ENCODE results near the gene ZNF462.

ZNF462 gene

GRCh38 chr9:107005201-107005600, 142.2 kb downstream of the ZNF462 start:
- H3K27me3 Mint-ChIP-seq: no peaks in the 10 kb centered on the region
- H3K36me3 Mint-ChIP-seq: no peaks in the 10 kb centered on the region
- no peaks in the 10 kb centered on the region for H3K4me1 Mint-ChIP-seq (ENCODE audit: low read depth)
- H3K4me3 Mint-ChIP-seq: no peak overlapping the region
- H3K9me3 Mint-ChIP-seq (ENCODE audit: low read depth): no peaks in the 10 kb centered on the region
- no peak overlapping the region for H3K27ac Mint-ChIP-seq

GRCh38 chr9:107007402-107007801, 144.4 kb downstream of the ZNF462 start:
- no peaks in the 10 kb centered on the region for H3K36me3 Mint-ChIP-seq
- H3K9me3 Mint-ChIP-seq (ENCODE audit: low read depth): no peaks in the 10 kb centered on the region
- no peak overlapping the region for H3K27ac Mint-ChIP-seq
- no peaks in the 10 kb centered on the region for H3K4me1 Mint-ChIP-seq (ENCODE audit: low read depth)
- peaks cover 2% of the 10 kb centered on the region for H3K27me3 Mint-ChIP-seq
- no peak overlapping the region for H3K4me3 Mint-ChIP-seq

DNA sequence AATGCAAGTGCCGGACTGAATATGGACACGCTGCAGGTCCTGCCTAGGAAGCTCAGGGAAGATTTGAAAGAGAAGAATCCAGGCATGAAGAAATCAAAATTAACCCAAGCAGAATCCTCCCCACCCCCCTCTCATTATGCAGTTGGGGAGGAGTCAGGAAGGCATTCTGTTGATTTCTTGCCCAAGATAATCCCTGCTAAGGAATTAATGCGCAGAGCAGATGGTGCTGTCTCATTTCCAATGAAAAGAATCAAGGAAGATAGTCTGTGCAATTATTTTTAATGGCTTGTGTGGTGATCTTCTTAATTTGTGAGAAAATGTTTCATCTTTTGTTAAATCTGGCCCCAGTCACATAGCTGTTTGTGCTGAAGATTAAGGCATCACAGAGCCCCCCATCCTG, 145.0 kb downstream of the ZNF462 start:
- peaks cover 2% of the 10 kb centered on the region for H3K27me3 Mint-ChIP-seq
- no peaks in the 10 kb centered on the region for H3K36me3 Mint-ChIP-seq
- H3K9me3 Mint-ChIP-seq (ENCODE audit: low read depth): no peaks in the 10 kb centered on the region
- no peaks in the 10 kb centered on the region for H3K4me1 Mint-ChIP-seq (ENCODE audit: low read depth)
- no peak overlapping the region for H3K4me3 Mint-ChIP-seq
- no peak overlapping the region for H3K27ac Mint-ChIP-seq

DNA sequence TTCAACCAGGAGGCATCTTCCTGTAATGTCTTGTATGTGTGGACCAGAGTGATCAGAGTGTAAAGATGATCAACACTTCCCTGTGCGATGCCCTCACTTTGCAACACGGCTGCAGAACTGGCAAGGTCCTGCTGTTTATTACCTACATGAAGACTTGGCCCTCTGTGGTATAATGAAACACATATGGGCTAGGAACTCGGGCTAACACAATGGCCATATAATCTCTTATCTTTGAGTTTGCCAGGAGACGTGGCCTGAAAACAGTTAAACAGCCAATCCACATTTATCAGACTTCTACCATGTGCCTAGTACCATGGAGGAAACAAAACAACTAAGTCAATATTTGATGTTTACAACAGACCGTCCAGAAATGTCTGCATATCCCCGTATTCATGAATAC, 145.5 kb downstream of the ZNF462 start:
- Mint-ChIP-seq H3K4me1 (ENCODE audit: low read depth) (no peaks in the 10 kb centered on the region), H3K27me3 (peaks cover 2% of the 10 kb centered on the region), H3K9me3 (ENCODE audit: low read depth) (no peaks in the 10 kb centered on the region), H3K4me3 (no peak overlapping the region), H3K27ac (no peak overlapping the region), H3K36me3 (no peaks in the 10 kb centered on the region)

- Mint-ChIP-seq H3K36me3 (no peaks in the 10 kb centered on the region), H3K9me3 (ENCODE audit: low read depth) (no peaks in the 10 kb centered on the region), H3K27me3 (peaks cover 2% of the 10 kb centered on the region), H3K4me3 (no peak overlapping the region), H3K27ac (no peak overlapping the region), H3K4me1 (ENCODE audit: low read depth) (no peaks in the 10 kb centered on the region)
These were observed 153.4 kb downstream of the ZNF462 start for GRCh38 chr9:107016383-107016782.

GRCh38 chr9:107018861-107019545, 156.0 kb downstream of the ZNF462 start:
- no peaks in the 10 kb centered on the region for H3K27me3 Mint-ChIP-seq
- no peak overlapping the region for H3K4me3 Mint-ChIP-seq
- no peaks in the 10 kb centered on the region for H3K36me3 Mint-ChIP-seq
- no peak overlapping the region for H3K27ac Mint-ChIP-seq
- H3K9me3 Mint-ChIP-seq (ENCODE audit: low read depth): no peaks in the 10 kb centered on the region
- peaks cover 4% of the 10 kb centered on the region for H3K4me1 Mint-ChIP-seq (ENCODE audit: low read depth)

GRCh38 chr9:107020040-107020530, 157.1 kb downstream of the ZNF462 start:
- Mint-ChIP-seq H3K4me3 (no peak overlapping the region), H3K27me3 (no peaks in the 10 kb centered on the region), H3K9me3 (ENCODE audit: low read depth) (no peaks in the 10 kb centered on the region), H3K36me3 (no peaks in the 10 kb centered on the region), H3K4me1 (ENCODE audit: low read depth) (peaks cover 9% of the 10 kb centered on the region), H3K27ac (no peak overlapping the region)

DNA sequence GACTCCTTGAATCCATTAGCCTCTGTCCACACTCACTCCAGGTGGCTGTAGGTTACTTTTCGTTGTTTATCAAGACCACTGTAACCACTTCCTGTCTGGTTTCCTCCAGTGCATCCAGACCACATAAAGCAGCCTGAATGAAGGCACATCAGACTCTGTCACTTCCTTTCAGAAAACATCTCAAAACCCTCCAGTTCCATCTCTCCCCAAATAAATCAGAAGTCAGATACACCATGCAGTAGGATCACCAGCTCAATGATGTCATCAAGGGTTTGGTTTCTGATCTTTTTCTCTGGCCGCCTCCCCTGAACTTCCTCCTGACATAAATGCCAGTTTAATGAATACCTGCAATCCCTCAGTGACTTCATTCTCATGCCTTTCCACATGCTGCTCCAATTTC, 161.2 kb downstream of the ZNF462 start:
- H3K4me3 Mint-ChIP-seq: no peak overlapping the region
- peaks cover 9% of the 10 kb centered on the region for H3K4me1 Mint-ChIP-seq (ENCODE audit: low read depth)
- no peaks in the 10 kb centered on the region for H3K27me3 Mint-ChIP-seq
- H3K9me3 Mint-ChIP-seq (ENCODE audit: low read depth): no peaks in the 10 kb centered on the region
- no peak overlapping the region for H3K27ac Mint-ChIP-seq
- H3K36me3 Mint-ChIP-seq: no peaks in the 10 kb centered on the region

GRCh38 chr9:107025260-107026035, 162.5 kb downstream of the ZNF462 start:
- no peak overlapping the region for H3K27ac Mint-ChIP-seq
- no peaks in the 10 kb centered on the region for H3K27me3 Mint-ChIP-seq
- H3K4me3 Mint-ChIP-seq: no peak overlapping the region
- H3K9me3 Mint-ChIP-seq (ENCODE audit: low read depth): no peaks in the 10 kb centered on the region
- H3K36me3 Mint-ChIP-seq: no peaks in the 10 kb centered on the region
- peaks cover 9% of the 10 kb centered on the region for H3K4me1 Mint-ChIP-seq (ENCODE audit: low read depth)

GRCh38 chr9:107029146-107029545, 166.2 kb downstream of the ZNF462 start:
- no peaks in the 10 kb centered on the region for H3K9me3 Mint-ChIP-seq (ENCODE audit: low read depth)
- H3K27me3 Mint-ChIP-seq: peaks cover 7% of the 10 kb centered on the region
- no peaks in the 10 kb centered on the region for H3K36me3 Mint-ChIP-seq
- H3K4me3 Mint-ChIP-seq: no peak overlapping the region
- no peak overlapping the region for H3K27ac Mint-ChIP-seq
- peaks cover 3% of the 10 kb centered on the region for H3K4me1 Mint-ChIP-seq (ENCODE audit: low read depth)

- H3K36me3 Mint-ChIP-seq: no peaks in the 10 kb centered on the region
- no peaks in the 10 kb centered on the region for H3K9me3 Mint-ChIP-seq (ENCODE audit: low read depth)
- no peak overlapping the region for H3K27ac Mint-ChIP-seq
- H3K4me1 Mint-ChIP-seq (ENCODE audit: low read depth): peaks cover 2% of the 10 kb centered on the region
- no peak overlapping the region for H3K4me3 Mint-ChIP-seq
- peaks cover 8% of the 10 kb centered on the region for H3K27me3 Mint-ChIP-seq
These were observed 171.0 kb downstream of the ZNF462 start for GRCh38 chr9:107033966-107034365.

GRCh38 chr9:107034831-107035230, 171.9 kb downstream of the ZNF462 start:
- H3K27ac Mint-ChIP-seq: no peak overlapping the region
- no peaks in the 10 kb centered on the region for H3K9me3 Mint-ChIP-seq (ENCODE audit: low read depth)
- peaks cover 2% of the 10 kb centered on the region for H3K4me1 Mint-ChIP-seq (ENCODE audit: low read depth)
- peaks cover 10% of the 10 kb centered on the region for H3K27me3 Mint-ChIP-seq
- H3K36me3 Mint-ChIP-seq: no peaks in the 10 kb centered on the region
- no peak overlapping the region for H3K4me3 Mint-ChIP-seq

GRCh38 chr9:107036367-107036766, 173.4 kb downstream of the ZNF462 start:
- H3K36me3 Mint-ChIP-seq: no peaks in the 10 kb centered on the region
- peaks cover 10% of the 10 kb centered on the region for H3K27me3 Mint-ChIP-seq
- H3K27ac Mint-ChIP-seq: no peak overlapping the region
- no peaks in the 10 kb centered on the region for H3K9me3 Mint-ChIP-seq (ENCODE audit: low read depth)
- H3K4me3 Mint-ChIP-seq: no peak overlapping the region
- H3K4me1 Mint-ChIP-seq (ENCODE audit: low read depth): peaks cover 2% of the 10 kb centered on the region

- Mint-ChIP-seq H3K9me3 (ENCODE audit: low read depth) (no peaks in the 10 kb centered on the region), H3K27ac (no peak overlapping the region), H3K4me1 (ENCODE audit: low read depth) (no peaks in the 10 kb centered on the region), H3K4me3 (no peak overlapping the region), H3K36me3 (no peaks in the 10 kb centered on the region), H3K27me3 (peaks cover 2% of the 10 kb centered on the region)
These were observed 176.6 kb downstream of the ZNF462 start for GRCh38 chr9:107039542-107039941.

DNA sequence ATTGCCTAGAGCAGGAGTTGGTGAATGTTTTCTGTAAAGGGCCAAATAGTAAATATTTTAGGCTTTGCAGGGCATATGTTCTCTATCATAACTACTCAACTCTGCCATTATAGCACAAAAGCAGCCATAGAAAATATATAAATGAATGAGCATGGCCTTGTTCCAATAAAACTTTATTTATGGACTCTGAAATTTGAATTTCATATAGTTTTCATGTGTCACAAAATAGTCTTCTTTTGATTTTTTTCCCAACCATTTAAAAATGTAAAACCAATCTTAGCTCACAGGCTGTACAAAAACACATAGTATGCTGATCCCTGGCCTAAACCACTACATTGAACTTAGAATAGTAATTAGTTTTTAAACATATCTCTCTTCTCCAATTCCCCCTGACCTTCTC, 179.6 kb downstream of the ZNF462 start:
- no peaks in the 10 kb centered on the region for H3K9me3 Mint-ChIP-seq (ENCODE audit: low read depth)
- no peak overlapping the region for H3K27ac Mint-ChIP-seq
- peaks cover 2% of the 10 kb centered on the region for H3K27me3 Mint-ChIP-seq
- no peaks in the 10 kb centered on the region for H3K4me1 Mint-ChIP-seq (ENCODE audit: low read depth)
- H3K4me3 Mint-ChIP-seq: no peak overlapping the region
- H3K36me3 Mint-ChIP-seq: no peaks in the 10 kb centered on the region
